Activated CD4-positive, CD25-positive, alpha-beta regulatory T cell treated with anti-CD3 and anti-CD28 coated beads, Interleukin-2, amount 50 U/mL, for 72 hours (primary cell): ENCODE measurements around the gene TAOK3.
A peak's percentile ranks its signal among the peaks of the same experiment; 100 is the strongest.
"Not testable (repeated sequence)": the region's sequence is repeated elsewhere in the genome, so short reads cannot be mapped to it uniquely, and the experiment has no call there.

ENCODE experiments used
- DNase-seq: peaks from one replicate; pipeline ENCODE4 v3.0.0; 2021

The TAOK3 gene

DNA sequence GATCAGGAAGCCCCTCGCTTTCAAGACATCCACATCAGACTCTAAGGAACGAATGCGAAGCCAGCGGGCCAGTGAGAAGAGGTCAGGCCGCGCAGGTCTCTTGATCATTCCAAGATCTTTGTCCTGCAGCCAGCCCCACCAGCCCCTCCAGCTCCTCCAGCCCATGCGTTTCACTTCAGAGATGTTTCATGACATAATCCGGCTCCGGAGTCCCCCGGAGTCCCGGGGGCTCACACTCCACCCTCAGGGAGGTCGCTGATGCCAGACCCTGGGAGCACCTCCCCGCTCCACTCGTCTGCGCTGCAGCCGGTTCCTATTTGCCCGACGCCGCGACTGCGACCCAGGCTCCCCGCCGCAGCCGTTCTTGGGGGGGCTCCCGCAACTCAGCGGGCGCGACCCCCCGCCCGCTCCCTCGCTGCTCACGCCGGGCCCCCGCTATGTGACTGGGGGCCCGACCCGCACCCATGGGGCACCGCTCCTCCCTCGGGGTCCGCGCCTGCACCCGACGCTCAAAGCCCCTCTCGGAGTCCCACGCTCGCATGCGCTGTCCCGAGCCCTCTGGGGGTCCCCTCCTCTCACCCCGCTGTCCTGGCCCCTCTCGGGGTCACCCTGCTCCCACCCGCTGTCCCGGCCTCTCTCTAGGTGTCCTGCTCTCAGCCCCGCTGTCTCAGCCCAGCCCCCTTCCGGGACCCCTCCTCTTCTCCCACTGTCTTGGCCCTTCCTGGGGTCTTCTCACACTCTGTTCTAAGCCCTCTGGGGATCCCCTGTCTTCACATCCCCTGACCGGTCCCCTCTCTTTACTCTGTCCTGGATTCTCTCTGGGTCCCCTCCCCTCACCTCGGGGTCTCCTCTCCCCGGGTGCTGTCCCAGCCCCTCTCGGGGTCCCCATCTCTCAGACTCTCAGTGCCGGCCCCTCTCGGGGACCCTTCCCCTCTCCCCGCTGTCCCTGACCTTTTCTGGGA is 1.1 kb downstream of the TAOK3 start:
- peak; percentile 33 for DNase-seq

DNA sequence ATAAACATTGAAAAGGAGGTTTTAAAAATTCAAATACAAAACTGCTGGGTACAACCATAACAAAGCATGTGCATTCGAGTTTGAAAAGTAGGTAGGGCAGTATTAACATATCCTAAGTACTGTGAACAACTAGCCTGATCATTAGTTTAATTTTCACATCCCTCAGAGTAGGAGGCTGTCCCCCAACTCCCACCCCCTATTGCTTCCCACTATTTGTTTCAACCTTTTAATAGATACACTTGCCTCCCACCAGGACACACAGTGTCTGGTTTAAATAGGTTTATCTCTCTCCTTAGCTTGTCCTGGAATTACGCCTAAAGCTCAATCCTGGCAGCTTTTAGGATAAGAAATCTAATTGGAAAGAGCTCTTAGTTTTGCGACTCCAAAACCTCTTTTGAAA is 2.1 kb downstream of the TAOK3 start:
- no peak for DNase-seq

DNA sequence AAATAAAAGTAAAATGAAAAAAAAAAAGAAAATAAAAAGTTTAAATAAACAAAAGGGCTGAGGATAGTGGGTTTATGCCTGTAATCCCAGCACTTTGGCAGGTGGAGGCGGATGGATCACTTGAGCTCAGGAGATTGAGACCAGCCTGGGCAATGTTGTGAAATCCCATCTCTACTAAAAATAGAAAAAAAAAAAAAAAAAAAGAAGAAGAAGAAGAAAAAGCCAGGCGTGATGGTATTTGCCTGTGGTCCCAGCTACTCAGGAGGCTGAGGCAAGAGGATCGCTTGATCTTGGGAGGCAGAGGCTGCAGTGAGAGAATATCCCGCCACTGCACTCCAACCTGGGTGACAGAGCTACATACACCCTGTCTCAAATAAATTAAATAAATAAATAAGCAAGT is 3.9 kb downstream of the TAOK3 start:
- DNase-seq: no peak

DNA sequence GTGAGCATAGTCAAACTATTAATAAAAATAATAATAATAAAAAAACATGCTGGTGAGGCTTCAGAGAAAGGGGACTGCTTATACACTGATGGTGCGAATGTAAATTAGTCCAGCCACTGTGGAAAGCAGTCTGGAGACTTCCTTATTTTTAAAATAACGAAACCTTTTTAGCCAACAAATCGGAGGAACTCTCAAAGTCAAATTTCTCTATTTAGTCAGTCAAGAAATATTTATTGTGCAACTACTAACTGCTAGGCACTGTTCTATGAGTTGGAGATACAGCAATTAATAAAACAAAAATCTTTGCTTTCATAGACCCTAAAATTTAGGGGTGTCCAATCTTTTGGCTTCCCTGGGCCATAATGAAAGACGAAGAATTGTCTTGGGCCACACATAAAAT is 10.8 kb downstream of the TAOK3 start:
- no peak for DNase-seq

DNA sequence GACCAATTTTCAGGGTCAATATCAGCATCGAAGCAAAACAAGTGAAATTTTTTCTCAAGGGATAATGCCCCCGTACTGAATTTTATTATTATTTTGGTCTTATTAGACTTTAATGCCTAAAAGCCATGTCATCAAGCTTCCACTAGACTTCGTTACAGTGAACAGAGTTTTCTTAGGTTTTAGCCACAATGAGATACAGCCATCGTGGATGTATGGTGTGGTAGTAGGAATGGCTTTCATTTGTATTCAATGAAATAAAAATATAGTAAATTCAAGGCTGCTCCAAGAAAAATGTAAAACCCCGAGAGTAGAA is 11.7 kb downstream of the TAOK3 start:
- DNase-seq: no peak

DNA sequence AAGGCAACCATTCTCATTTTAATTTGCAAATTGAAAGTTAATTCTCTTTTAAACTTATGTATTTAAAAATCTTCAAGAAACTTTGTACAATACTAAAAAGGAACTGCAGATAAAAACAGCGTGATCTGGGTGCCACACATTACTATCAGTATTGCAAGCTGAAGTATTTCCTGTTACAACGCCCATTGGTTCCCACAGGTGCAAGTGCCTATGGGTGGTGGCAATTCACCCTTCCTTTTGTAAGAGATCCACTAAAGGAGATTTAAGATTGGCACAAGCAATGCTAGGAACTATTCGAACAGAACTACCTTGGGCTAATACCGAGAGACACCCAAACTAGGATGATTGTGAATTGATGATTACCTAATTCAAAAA is 13.2 kb downstream of the TAOK3 start:
- DNase-seq: no peak

DNA sequence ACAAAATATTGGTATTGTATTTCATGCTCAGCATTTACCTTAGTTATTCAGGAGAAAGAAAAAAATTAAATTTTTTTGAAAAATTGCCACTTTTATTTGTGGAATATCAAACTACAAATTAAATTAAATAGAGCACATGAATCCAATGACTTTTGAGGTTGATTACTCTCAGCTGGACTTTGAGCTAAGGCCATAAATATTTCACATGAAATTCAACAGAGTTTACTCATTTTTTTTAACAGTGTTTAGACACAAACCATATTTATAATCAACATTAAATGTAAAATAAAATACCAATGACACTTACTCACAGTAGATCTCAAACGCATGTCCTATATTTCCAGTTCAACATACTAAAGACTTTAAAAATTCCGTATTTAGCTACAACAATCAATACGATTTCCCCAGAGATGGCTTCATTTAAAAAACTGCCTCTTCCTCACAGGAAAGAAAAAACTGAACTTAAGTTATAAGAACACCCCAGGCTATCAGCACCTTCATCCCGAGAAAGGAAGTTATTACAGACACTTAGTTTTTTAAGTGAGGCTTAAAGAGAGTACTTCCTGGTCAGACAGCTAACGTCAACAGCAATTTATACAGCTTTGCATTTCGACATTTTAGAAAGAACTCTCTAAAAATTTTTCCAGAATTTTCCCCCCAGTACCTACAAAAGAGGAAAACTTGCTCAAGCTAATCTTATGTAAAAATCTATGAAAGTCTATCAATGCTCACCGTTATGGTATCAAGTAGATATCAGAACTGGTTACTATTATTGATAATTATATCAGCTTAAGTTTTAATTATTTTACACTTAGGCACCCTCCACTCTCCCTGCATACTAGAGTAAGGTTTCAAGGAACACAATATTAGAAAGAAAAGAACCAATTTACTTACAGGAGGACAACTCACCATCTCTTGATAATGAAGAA is 13.8 kb downstream of the TAOK3 start:
- no peak for DNase-seq

DNA sequence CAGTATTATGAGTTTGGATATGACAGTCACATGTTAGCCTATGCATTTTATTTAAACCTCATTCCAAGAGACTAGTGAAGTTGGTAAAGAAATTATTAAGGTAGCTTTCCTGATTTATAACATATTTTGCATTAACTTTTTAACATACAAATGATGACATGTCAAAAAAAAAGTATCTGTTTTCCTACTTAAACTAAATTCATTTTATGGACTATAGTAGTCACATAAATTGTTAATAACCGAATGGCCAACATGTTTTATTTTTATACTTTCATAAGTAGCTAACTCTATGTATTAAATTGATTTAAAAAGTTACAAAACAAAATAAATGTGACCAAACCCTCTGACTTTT is 14.7 kb downstream of the TAOK3 start:
- no peak for DNase-seq

DNA sequence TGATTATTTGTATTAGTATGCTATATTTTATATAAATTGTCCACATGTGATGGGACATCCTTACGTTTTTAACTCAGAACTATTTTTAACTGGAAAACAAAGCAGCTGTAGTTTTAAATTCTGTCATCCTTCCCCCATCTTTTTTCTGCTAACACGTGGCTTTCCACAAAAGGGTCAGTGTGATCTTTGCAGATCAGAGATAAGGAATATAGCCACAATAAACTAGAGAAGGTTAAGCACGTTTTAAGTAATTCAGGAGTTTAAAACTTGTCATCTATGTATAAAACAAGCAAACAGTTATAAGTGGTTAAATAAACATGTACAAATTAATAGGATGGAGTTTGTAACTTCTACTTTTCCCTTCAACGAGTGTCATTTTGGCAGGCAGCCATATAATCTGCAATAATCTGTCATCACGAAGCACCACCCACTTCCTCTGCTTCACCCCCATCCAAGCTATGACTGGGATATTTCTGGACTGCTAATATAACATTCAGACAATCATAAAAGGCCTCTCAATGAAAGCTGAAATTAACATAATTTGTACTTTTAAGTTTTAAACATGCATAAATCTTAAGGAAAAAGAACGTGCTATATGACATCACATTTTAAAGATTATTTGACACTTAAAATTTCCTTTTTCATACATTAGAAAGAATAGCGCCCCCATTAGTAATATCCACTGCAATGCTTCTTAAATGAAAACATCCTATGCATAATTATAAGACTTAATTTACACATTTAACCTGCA is 15.3 kb downstream of the TAOK3 start:
- DNase-seq: no peak

DNA sequence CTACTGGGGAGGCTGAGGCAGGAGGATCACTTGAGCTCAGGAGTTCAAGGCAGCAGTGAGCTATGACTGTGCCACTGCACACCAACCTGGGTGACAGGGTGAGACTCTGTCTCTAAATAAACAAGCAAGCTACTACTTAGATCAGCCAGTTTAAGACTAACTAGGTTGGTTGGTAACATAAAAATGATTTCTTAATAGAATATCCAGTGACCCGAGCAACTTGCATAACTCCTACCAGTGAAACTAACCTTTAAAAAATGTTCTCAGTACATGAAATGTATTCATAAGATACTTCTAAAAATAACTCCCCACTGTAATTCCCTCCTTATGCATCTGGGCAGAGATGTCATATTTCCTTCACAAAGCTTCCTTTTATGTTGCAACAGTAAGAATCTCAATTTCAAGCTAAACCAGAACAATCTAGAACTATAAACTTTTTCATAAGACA is 15.9 kb downstream of the TAOK3 start:
- DNase-seq: no peak

DNA sequence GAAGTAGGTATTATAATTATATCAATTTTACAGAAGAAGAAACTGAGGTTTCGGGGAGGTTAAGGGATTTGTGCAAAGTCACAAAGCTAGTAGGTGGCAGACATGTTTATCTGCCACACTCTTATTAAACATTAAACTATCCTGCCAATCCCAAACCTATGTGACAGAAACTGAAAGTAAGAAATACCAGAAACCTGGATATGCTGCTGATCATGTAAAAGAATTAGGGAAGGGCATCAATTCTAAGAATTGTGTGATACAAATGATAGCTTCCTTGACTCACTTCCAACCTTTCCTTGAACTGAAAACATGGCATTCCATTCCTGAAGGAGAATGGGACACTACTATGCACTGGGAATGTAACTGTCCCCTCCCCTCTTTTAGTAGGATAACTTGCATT is 16.9 kb downstream of the TAOK3 start:
- no peak for DNase-seq

DNA sequence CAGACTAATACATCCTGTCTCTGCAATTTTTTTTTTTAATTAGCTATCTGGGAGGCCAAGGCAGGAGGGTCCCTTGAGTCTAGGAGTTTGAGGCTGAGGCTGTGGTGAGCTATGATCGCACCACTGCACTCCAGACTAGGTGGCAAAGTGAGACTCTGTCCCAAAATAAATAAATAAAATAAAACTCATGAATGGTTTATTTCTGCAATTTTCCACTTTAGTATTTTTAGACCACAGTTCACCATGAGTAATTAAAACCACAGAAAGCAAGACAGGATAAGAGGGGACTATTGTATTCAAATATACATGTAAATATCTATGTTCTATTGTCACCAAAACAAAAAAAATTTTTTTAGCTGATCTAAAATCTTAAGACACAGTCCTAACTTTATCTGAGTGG is 17.8 kb downstream of the TAOK3 start:
- DNase-seq: no peak

DNA sequence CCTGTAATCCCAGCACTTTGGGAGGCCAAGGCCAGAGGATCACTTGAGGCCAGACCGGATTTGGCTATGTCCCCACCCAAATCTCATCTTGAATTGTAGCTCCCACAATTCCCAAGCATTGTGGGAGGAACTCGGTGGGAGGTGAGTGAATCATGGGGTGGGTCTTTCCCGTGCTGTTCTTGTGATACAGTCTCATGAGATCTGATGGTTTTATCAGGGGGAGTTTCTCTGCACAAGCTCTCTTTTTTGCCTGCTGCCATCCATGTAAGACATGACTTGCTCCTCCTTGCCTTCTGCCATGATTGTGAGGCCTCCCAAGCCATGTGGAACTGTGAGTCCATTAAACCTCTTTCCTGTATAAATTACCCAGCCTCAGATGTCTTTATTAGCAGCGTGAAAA is 18.2 kb downstream of the TAOK3 start:
- not testable (repeated sequence) for DNase-seq

DNA sequence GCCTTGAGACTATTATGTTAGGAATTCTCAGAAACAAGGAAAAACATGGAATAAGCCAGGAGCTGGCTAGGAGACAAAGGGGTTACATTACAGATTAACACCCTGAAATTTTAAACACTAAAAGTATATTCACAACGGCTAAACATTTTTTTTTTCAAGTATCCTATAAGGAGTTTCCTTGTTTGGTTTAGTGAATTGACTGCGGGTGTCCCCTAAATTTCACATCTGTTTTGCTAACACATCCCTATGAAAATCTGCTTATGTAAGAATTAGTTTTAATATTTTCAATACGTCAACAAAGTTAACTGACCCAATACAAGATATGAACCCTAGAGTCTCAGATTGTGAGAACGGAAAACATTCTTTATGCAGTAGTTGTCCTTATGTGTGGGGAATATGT is 19.0 kb downstream of the TAOK3 start:
- DNase-seq: no peak

DNA sequence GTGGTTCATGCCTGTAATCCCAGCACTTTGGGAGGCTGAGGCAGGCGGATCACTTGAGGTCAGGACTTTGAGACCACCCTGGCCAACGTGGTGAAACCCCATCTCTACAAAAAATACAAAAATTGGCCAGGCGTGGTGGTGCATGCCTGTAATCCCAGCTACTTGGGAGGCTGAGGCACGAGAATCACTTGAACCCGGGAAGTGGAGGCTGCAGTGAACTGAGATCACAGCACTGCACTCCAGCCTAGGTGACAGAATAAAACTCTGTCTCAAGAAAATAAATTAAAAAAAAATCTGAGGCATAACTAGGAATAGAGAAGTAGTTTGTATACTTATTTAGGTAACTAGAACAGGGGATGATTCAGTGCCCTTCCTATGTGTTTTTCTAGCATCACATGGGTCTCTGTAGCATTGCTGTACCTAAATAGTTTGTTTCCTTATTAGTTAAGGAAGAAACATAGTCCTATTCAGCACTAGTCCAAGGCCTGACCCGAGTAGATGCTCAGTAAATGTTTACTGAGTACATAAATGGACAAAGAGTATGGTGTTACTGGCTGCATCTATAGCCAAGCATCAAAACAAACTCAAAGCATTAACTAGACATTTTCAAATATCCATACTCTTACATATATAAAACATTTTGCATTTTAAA is 21.7 kb downstream of the TAOK3 start:
- DNase-seq: no peak

DNA sequence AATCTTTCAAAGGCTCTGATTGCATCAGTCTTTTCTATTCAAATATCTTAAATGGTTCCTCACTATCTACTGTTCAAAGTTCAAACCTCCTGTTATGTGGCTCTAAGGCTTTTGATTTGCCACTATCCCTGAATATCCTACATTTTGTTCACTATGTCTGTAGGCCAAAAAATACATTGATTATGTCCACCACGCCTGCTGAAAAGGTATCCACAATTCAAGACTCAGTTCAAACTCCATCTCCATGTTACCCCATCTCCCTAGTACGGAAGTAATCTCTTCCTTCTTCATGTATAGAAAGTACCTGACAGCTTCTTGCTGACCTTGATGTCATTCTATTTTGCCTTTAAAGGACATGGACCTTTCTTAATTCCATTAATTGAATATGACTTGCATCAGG is 24.8 kb downstream of the TAOK3 start:
- DNase-seq: no peak

DNA sequence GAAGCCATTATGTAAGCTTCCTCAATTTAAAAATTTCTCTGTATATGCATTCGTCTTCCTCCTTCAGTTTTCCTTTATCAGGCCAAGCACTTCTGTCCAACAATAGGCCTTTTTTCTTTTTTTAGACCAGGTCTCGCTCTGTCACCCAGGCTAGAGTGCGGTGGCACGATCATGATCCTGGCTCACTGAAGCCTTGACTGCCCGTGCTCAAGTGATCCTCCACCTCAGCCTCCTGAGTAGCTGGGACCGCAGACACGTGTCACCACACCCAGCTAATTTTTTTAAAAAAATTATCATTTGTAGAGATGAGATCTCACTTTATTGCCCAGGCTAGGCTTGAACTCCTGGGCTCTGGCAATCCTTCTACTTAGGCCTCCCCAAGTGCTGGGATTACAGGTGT is 25.8 kb downstream of the TAOK3 start:
- no peak for DNase-seq

DNA sequence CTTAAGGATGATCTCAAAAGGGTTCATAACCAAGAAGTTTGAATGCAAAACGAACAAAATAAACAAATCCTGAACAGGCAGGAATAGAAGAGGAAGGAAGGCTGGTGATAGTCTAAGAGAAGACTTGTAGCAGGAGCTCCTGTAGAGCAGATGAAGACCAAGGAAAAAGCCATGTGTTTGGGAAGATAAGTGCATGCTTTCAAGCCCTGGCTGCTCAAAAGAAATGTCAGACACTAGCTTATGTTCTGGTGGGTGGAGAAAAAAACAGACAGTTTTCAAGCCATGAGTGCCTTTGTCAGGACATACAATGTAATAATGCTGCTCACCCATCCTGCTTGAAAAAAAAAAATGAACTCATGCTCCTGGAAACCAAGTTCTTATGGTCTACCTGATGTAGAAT is 27.4 kb downstream of the TAOK3 start:
- DNase-seq: no peak

DNA sequence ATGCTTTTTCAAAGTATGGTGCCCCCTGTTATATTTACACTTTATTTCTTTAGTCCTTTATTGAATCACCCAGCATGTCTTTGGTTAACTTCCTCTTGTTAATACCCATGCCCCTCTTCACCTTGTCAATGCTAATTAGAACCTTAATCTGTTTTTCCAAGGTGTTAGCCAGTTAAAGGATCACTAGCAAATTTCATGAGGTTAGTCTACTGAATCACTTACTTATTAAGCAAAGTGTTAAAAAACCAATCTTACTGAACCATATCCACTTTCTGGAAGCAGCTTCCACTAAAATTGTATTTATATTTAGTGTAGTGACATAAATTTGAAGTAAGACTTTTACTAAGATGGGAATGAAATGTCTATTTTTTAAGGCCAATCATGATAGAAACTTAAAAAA is 27.9 kb downstream of the TAOK3 start:
- no peak for DNase-seq

DNA sequence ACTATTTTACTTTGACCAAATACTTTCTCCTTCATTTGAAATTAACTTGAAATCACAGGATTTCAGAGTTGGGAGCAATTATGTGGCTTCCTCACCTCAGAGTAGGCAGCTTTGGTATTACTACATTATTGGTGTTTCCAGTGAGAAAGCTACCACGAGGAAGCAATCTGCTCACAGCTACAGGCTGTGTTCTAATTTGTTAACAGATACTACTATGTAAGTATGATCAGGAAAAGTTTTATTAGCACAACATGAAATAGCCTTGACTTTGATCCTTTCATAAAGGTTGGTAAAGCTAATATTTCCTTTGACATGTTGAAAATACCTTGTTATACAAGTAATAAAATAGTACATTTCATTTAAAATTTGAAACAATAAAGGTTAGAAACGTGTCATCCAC is 30.6 kb downstream of the TAOK3 start:
- DNase-seq: no peak

DNA sequence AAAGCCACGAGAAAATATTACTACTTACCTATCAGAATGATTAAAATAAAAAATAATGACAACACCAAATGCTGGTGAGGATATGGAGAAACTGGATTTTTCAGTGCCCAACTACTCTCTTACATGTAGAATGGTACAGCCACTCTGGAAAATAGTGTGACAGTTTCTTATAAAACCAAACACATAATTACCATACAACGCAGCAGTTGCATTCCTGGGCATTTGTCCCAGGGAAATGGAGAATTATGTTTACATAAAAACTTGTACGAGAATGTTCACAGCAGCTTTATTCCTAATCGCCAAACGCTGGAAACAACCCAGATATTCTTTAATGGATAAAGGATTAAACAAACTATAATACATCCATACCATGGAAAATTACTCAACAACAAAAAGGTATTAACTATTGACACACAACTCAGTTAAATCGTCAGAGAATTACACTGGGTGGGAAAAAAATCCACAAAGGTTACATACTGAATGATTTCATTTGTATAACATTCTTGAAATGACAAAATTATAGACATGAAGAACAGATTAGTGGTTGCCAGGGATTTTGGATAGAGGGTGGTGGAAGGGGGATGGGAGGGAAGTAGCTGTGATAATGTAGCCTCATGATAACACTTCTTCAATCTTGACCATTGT is 35.4 kb downstream of the TAOK3 start:
- no peak for DNase-seq

DNA sequence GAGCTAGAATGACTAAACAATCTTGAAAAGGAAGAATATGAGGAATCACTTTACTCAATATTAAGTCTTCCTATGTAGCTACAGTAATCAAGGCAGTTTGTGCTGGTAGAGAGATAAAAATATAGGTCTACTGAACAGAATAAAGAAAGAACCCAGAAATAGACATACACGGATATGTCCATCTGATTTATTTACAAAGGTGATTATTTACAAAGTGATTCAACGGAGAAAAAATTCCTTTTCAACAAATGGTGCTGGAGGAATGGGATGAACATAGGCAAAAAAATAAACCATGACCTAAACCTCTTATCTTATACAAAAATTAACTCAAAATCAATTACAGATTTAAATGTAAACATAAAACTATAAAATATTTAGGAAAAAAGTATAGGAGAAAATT is 36.6 kb downstream of the TAOK3 start:
- no peak for DNase-seq
